ENCODE data around the gene SCTR. TPM values are rescaled to one million over a fixed set of nuclear protein-coding genes. Genes with fewer than 3 reads are reported as not detected.

The SCTR gene
- total RNA-seq, 2 experiments from 2014 or later, result not detected

DNA sequence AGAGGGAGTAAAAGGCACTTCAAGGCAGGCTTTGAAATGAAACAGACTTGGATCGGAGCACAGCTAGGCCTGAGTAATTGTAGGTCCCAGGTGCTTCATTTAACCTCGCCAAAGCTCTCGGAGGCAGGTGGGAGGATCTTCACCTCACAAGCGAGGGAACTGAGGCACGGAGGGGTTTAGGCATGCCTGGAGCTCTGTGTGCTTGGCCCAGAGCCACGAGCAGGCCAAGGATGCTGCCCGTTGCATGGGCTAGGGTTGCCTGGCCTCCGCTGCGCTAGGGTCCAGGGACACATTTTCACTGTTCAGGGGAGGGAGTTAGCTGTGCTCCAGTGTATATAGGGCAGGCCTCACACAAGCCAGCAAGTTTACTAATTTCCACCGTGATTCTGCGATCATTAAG lies 81.4 kb downstream of the SCTR start:
- DNase-seq (no peak), ATAC-seq (no peak)
- Mint-ChIP-seq H3K9me3 (no peaks in the 10 kb centered on the region), H3K27ac (no peak overlapping the region), H3K36me3 (ENCODE audit: low read depth) (no peaks in the 10 kb centered on the region), H3K4me3 (no peak overlapping the region), H3K4me1 (ENCODE audit: low read depth) (no peaks in the 10 kb centered on the region), H3K27me3 (no peaks in the 10 kb centered on the region)
- intact Hi-C loops (cut with micrococcal nuclease), result no loop called here
- TF ChIP-seq, protein P1, sequence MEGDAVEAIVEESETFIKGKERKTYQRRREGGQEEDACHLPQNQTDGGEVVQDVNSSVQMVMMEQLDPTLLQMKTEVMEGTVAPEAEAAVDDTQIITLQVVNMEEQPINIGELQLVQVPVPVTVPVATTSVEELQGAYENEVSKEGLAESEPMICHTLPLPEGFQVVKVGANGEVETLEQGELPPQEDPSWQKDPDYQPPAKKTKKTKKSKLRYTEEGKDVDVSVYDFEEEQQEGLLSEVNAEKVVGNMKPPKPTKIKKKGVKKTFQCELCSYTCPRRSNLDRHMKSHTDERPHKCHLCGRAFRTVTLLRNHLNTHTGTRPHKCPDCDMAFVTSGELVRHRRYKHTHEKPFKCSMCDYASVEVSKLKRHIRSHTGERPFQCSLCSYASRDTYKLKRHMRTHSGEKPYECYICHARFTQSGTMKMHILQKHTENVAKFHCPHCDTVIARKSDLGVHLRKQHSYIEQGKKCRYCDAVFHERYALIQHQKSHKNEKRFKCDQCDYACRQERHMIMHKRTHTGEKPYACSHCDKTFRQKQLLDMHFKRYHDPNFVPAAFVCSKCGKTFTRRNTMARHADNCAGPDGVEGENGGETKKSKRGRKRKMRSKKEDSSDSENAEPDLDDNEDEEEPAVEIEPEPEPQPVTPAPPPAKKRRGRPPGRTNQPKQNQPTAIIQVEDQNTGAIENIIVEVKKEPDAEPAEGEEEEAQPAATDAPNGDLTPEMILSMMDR (IDR thresholded peaks at IDR 0.05), result no peak
- ChIA-PET CTCF (interaction anchor here (1.2 to 1.8 kb wide), 3 partner anchors 33 to 198 kb away, joined by 3 to 6 read pairs (median 4); no protein-coding TSS in a partner anchor), POLR2A (interaction anchor here (0.5 kb wide), 1 partner anchor 390 kb away, joined by 3 read pairs; no protein-coding TSS in a partner anchor)

- TF ChIP-seq, protein P1 (IDR thresholded peaks at IDR 0.05), result no peak
- POLR2A ChIA-PET, result no interaction called here
- H3K9me3 Mint-ChIP-seq, result no peaks in the 10 kb centered on the region
- H3K27ac Mint-ChIP-seq, result no peak overlapping the region
- DNase-seq (no peak), ATAC-seq (no peak)
- H3K27me3 Mint-ChIP-seq, result no peaks in the 10 kb centered on the region
- H3K4me3 Mint-ChIP-seq, result no peak overlapping the region
- H3K4me1 Mint-ChIP-seq (ENCODE audit: low read depth), result no peaks in the 10 kb centered on the region
- CTCF ChIA-PET, result interaction anchor here (1.2 to 1.8 kb wide), 3 partner anchors 34 to 199 kb away, joined by 3 to 6 read pairs (median 4); no protein-coding TSS in a partner anchor
- H3K36me3 Mint-ChIP-seq (ENCODE audit: low read depth), result no peaks in the 10 kb centered on the region
- intact Hi-C loops (cut with micrococcal nuclease), result no loop called here
These were observed 82.1 kb downstream of the SCTR start for GRCh38 chr2:119442226-119442619.

GRCh38 chr2:119441376-119442225 lies 82.7 kb downstream of the SCTR start:
- intact Hi-C loops (cut with micrococcal nuclease), result no loop called here
- Mint-ChIP-seq H3K9me3 (no peaks in the 10 kb centered on the region), H3K4me3 (no peak overlapping the region), H3K4me1 (ENCODE audit: low read depth) (no peaks in the 10 kb centered on the region), H3K27me3 (no peaks in the 10 kb centered on the region), H3K36me3 (ENCODE audit: low read depth) (no peaks in the 10 kb centered on the region), H3K27ac (no peak overlapping the region)
- ChIA-PET POLR2A (no interaction called here), CTCF (interaction anchor here (1.2 to 1.8 kb wide), 3 partner anchors 10 to 200 kb away, joined by 3 to 6 read pairs (median 5); no protein-coding TSS in a partner anchor)
- TF ChIP-seq, protein P1 (IDR thresholded peaks at IDR 0.05), result no peak
- ATAC-seq (no peak), DNase-seq (no peak)

DNA sequence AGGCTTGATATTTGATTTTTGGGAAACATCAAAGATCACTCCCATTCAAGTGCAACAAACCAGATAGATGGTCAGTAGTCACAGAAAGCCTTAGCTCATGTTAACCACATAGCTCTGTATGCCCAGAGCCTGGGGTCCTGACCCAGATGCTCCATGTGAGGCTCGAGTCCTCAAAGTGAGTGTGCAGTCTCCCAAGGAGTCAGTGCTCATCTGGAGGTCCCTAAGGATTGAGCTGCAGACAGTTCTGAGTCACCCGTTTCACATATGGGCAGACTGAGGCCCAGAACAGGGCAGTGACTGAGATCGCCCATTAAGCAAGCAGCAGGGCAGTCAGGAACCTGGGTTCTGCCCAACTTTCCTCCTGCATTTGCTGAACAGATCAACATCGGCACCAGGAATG lies 83.4 kb downstream of the SCTR start:
- H3K4me1 Mint-ChIP-seq (ENCODE audit: low read depth), result no peaks in the 10 kb centered on the region
- H3K27me3 Mint-ChIP-seq, result no peaks in the 10 kb centered on the region
- TF ChIP-seq, protein P1 (IDR thresholded peaks at IDR 0.05), result no peak
- DNase-seq (no peak), ATAC-seq (no peak)
- intact Hi-C loops (cut with micrococcal nuclease), result no loop called here
- ChIA-PET POLR2A (no interaction called here), CTCF (interaction anchor here (1.0 to 1.2 kb wide), 2 partner anchors 11 to 36 kb away, joined by 4 to 5 read pairs; no protein-coding TSS in a partner anchor)
- H3K4me3 Mint-ChIP-seq, result no peak overlapping the region
- no peak overlapping the region for H3K27ac Mint-ChIP-seq
- no peaks in the 10 kb centered on the region for H3K36me3 Mint-ChIP-seq (ENCODE audit: low read depth)
- no peaks in the 10 kb centered on the region for H3K9me3 Mint-ChIP-seq

GRCh38 chr2:119440501-119440870 lies 83.8 kb downstream of the SCTR start:
- TF ChIP-seq, protein P1 (IDR thresholded peaks at IDR 0.05), result no peak
- Mint-ChIP-seq H3K27ac (no peak overlapping the region), H3K4me3 (no peak overlapping the region), H3K27me3 (no peaks in the 10 kb centered on the region), H3K9me3 (no peaks in the 10 kb centered on the region), H3K36me3 (ENCODE audit: low read depth) (no peaks in the 10 kb centered on the region), H3K4me1 (ENCODE audit: low read depth) (no peaks in the 10 kb centered on the region)
- ChIA-PET CTCF (interaction anchor here (1.0 to 1.2 kb wide), 2 partner anchors 11 to 36 kb away, joined by 4 to 5 read pairs; no protein-coding TSS in a partner anchor), POLR2A (no interaction called here)
- ATAC-seq (no peak), DNase-seq (no peak)
- intact Hi-C loops (cut with micrococcal nuclease), result no loop called here

All from activated CD8-positive, alpha-beta T cell treated with anti-CD3 and anti-CD28 coated beads for 36 hours (primary cell).